HepG2 (cell line): Measurements from ENCODE around the gene SLC50A1. TPM values are rescaled to one million over a fixed set of nuclear protein-coding genes. Genes with fewer than 3 reads are reported as not detected.

Experiments
- ARID4A ChIP-seq: sonication (generic); formaldehyde crosslinking; IDR thresholded peaks from 2 replicates; pipeline ENCODE4 v1.5.0; 2020; ENCODE audit warnings: mild to moderate bottlenecking, missing genetic modification reagents, borderline replicate concordance
- FLYWCH1 ChIP-seq: sonication (generic); formaldehyde crosslinking; IDR thresholded peaks from 2 replicates; pipeline ENCODE4 v1.8.1; 2023; ENCODE audit warnings: mild to moderate bottlenecking, missing genetic modification reagents
- GATAD1 ChIP-seq: IDR thresholded peaks from 2 replicates; pipeline ENCODE4 v1.6.1; 2016; ENCODE audit warnings: missing genetic modification reagents, missing compliant biosample characterization
- HDAC6 ChIP-seq: fragments of 200-600 bp; sonication (generic); IDR thresholded peaks from 2 replicates; pipeline ENCODE4 v1.7.0; 2017; ENCODE audit warnings: mild to moderate bottlenecking, antibody characterized with exemption, low read length, low read depth
- HNF4A ChIP-seq: sonication (generic); formaldehyde crosslinking; IDR thresholded peaks from 2 replicates; pipeline ENCODE4 v1.4.0; 2020; ENCODE audit warnings: missing genetic modification reagents
- MBNL3 ChIP-seq: fragments of 250-450 bp; sonication (Bioruptor Pico); conservative IDR thresholded peaks from 2 replicates; pipeline ENCODE4 v1.8.0; 2022; ENCODE audit warnings: mild to moderate bottlenecking, inconsistent platforms
- NR0B2 ChIP-seq: sonication (generic); formaldehyde crosslinking; IDR thresholded peaks from 2 replicates; pipeline ENCODE4 v1.4.0; 2020; ENCODE audit warnings: mild to moderate bottlenecking, missing genetic modification reagents
- REPIN1 ChIP-seq: sonication (generic); formaldehyde crosslinking; IDR thresholded peaks from 2 replicates; pipeline ENCODE4 v1.8.0; 2022; ENCODE audit warnings: missing genetic modification reagents, low read depth, mild to moderate bottlenecking, borderline replicate concordance
- SOX13 ChIP-seq, 3 experiments: fragments of 450-650 bp in 1 of 3; sonication (generic) in 1 of 3; formaldehyde crosslinking in 1 of 3; IDR thresholded peaks in 2 of 3; conservative IDR thresholded peaks in 1 of 3; 2 replicates each; pipeline versions ENCODE4 v1.5.0 to v1.6.1; 2016 to 2020; ENCODE audit warnings: antibody characterized with exemption in 1 of 3, mild to moderate bottlenecking in 1 of 3, missing compliant biosample characterization in 1 of 3, missing genetic modification reagents in 1 of 3, moderate library complexity in 1 of 3
- SSRP1 ChIP-seq: IDR thresholded peaks from 2 replicates; pipeline ENCODE4 v1.6.1; 2016; ENCODE audit warnings: control low read depth
- TFDP2 ChIP-seq: sonication (generic); formaldehyde crosslinking; IDR thresholded peaks from 2 replicates; pipeline ENCODE4 v1.4.0; 2020; ENCODE audit warnings: missing genetic modification reagents
- ZBTB38 ChIP-seq: sonication (generic); formaldehyde crosslinking; IDR thresholded peaks from 2 replicates; pipeline ENCODE4 v1.5.1; 2020; ENCODE audit warnings: mild to moderate bottlenecking, missing genetic modification reagents
- ZBTB7B ChIP-seq: sonication (generic); formaldehyde crosslinking; IDR thresholded peaks from 2 replicates; pipeline ENCODE4 v1.4.0; 2020; ENCODE audit warnings: missing genetic modification reagents
- ZFP82 ChIP-seq: sonication (generic); formaldehyde crosslinking; IDR thresholded peaks from 2 replicates; pipeline ENCODE4 v1.5.1; 2020; ENCODE audit warnings: mild to moderate bottlenecking, missing genetic modification reagents, borderline replicate concordance
- ZNF274 ChIP-seq: sonication (generic); formaldehyde crosslinking; IDR thresholded peaks from 2 replicates; pipeline ENCODE4 v1.5.1; 2020; ENCODE audit warnings: mild to moderate bottlenecking, missing genetic modification reagents
- ZNF343 ChIP-seq: sonication (generic); formaldehyde crosslinking; IDR thresholded peaks from 2 replicates; pipeline ENCODE4 v1.4.0; 2020; ENCODE audit warnings: mild to moderate bottlenecking, missing genetic modification reagents
- ZNF496 ChIP-seq: sonication (generic); formaldehyde crosslinking; IDR thresholded peaks from 2 replicates; pipeline ENCODE4 v1.8.1; 2023; ENCODE audit warnings: mild to moderate bottlenecking, moderate library complexity, missing genetic modification reagents; ENCODE audit not compliant: insufficient replicate concordance
- ZNF773 ChIP-seq: sonication (generic); formaldehyde crosslinking; IDR thresholded peaks from 2 replicates; pipeline ENCODE4 v1.4.0; 2020; ENCODE audit warnings: missing genetic modification reagents, borderline replicate concordance
- polyA plus RNA-seq, 8 experiments: library from polyadenylated mRNA; depleted of rRNA in 3 of 8; stranded (reverse) in 7 of 8; unstranded in 1 of 8; fragments of >200 nt; fragmentation: Illumina TruSeq in 4 of 8; extraction: Trizol in 4 of 8; gene quantifications; 2 replicates each; pipeline versions ENCODE4 v1.2.1 to v1.2.3, GENCODE V29; 2011 to 2016; ENCODE audit warnings: low read depth in 4 of 8, missing spikeins in 1 of 8, mixed read lengths in 1 of 8; ENCODE audit not compliant: insufficient read depth in 1 of 8
- total RNA-seq, 5 experiments: library from RNA; depleted of rRNA; stranded (reverse); fragments of >200 nt; fragmentation: Illumina TruSeq; extraction: Trizol; gene quantifications; 2 replicates each; pipeline ENCODE4 v1.2.3, GENCODE V29; 2016; ENCODE audit warnings: low read depth in 1 of 5
- TF ChIP-seq, protein P1 (sequence below): sonication (generic); formaldehyde crosslinking; IDR thresholded peaks from 2 replicates; pipeline ENCODE4 v1.4.0; 2020; ENCODE audit warnings: low read depth, missing genetic modification reagents

SLC50A1 gene
- total and polyA plus RNA-seq, 2 of the 13 experiments (the other 11 are each of a cell fraction or from before 2014, with no cell fraction given) = 22.5 to 46.8 TPM

GRCh38 chr1:155139895-155140629, 4.4 kb downstream of the SLC50A1 start, which contains the start of gene DPM3 (continued):
- TF ChIP-seq, protein P1, sequence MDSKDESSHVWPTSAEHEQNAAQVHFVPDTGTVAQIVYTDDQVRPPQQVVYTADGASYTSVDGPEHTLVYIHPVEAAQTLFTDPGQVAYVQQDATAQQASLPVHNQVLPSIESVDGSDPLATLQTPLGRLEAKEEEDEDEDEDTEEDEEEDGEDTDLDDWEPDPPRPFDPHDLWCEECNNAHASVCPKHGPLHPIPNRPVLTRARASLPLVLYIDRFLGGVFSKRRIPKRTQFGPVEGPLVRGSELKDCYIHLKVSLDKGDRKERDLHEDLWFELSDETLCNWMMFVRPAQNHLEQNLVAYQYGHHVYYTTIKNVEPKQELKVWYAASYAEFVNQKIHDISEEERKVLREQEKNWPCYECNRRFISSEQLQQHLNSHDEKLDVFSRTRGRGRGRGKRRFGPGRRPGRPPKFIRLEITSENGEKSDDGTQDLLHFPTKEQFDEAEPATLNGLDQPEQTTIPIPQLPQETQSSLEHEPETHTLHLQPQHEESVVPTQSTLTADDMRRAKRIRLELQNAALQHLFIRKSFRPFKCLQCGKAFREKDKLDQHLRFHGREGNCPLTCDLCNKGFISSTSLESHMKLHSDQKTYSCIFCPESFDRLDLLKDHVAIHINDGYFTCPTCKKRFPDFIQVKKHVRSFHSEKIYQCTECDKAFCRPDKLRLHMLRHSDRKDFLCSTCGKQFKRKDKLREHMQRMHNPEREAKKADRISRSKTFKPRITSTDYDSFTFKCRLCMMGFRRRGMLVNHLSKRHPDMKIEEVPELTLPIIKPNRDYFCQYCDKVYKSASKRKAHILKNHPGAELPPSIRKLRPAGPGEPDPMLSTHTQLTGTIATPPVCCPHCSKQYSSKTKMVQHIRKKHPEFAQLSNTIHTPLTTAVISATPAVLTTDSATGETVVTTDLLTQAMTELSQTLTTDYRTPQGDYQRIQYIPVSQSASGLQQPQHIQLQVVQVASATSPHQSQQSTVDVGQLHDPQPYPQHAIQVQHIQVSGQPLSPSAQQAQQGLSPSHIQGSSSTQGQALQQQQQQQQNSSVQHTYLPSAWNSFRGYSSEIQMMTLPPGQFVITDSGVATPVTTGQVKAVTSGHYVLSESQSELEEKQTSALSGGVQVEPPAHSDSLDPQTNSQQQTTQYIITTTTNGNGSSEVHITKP (CRISPR knock-in tag) = peak; percentile 76
- no peak for TF ChIP-seq HDAC6
- no peak for TF ChIP-seq ZNF496 (CRISPR knock-in tag)
- TF ChIP-seq ZNF274 = no peak
- TF ChIP-seq ZNF773 (CRISPR knock-in tag) = no peak
- TF ChIP-seq FLYWCH1 (CRISPR knock-in tag) = no peak
- TF ChIP-seq ZNF343 (CRISPR knock-in tag) = no peak
- TF ChIP-seq SOX13 (IDR thresholded peaks at IDR 0.05) = no peak
- no peak for TF ChIP-seq SOX13 (CRISPR knock-in tag; conservative IDR thresholded peaks at IDR 0.05 in 1 of 2, IDR thresholded peaks at IDR 0.05 in 1 of 2)
- peak; percentile 39; the same call in 1 of the 2 replicates for TF ChIP-seq TFDP2
- no peak; the same call in 1 of the 2 replicates for TF ChIP-seq REPIN1 (CRISPR knock-in tag)
- TF ChIP-seq GATAD1 = peak; percentile 92
- 0 out of 2 replicates have a peak, but pooled peaks have one; percentile 81 for TF ChIP-seq ZFP82 (CRISPR knock-in tag)
- TF ChIP-seq ZBTB38 (CRISPR knock-in tag) = no peak
- TF ChIP-seq ARID4A (CRISPR knock-in tag) = peak; percentile 69; the same call in 1 of the 2 replicates
- no peak for TF ChIP-seq ZBTB7B (CRISPR knock-in tag)
- no peak for TF ChIP-seq NR0B2
- TF ChIP-seq HNF4A (CRISPR knock-in tag) = no peak
- TF ChIP-seq SSRP1 = no peak
- TF ChIP-seq MBNL3 = no peak
